Kidney (tissue), 14 donors: ENCODE results near the gene MOXD1. TPM values are rescaled to one million over a fixed set of nuclear protein-coding genes. Genes with fewer than 3 reads are reported as not detected.

Experiments
- DNase-seq, 5 donors: peaks; one replicate each; pipeline ENCODE4 v3.0.0-alpha.2; 2013 to 2020
- FAIRE-seq: peaks from 2 replicates; lab custom pipeline; 2012; peaks lifted over from hg19 to GRCh38; lab: Jason Lieb, UNC
- H3K27ac ChIP-seq, 2 donors: one replicate each; pipeline ENCODE4 v1.7.0; 2013; ENCODE audit warnings: low read depth in 2 of 2, low read length in 2 of 2, inconsistent platforms in 1 of 2
- H3K27me3 ChIP-seq: one replicate; pipeline ENCODE4 v1.7.1; 2013; ENCODE audit warnings: low read length, inconsistent platforms; ENCODE audit not compliant: control insufficient read depth, insufficient read depth
- H3K36me3 ChIP-seq, 3 donors: one replicate each; pipeline versions ENCODE4 v1.7.0 to v1.7.1; 2013; ENCODE audit warnings: low read length in 3 of 3, control low read depth in 1 of 3, inconsistent platforms in 1 of 3; ENCODE audit not compliant: insufficient read depth in 3 of 3, control insufficient read depth in 2 of 3
- H3K4me1 ChIP-seq, 3 donors: one replicate each; pipeline versions ENCODE4 v1.7.0 to v1.7.1; 2013; ENCODE audit warnings: low read length in 3 of 3, inconsistent platforms in 1 of 3, low read depth in 1 of 3; ENCODE audit not compliant: control insufficient read depth in 2 of 3, insufficient read depth in 2 of 3
- H3K4me3 ChIP-seq, 3 donors: one replicate each; pipeline versions ENCODE4 v1.7.0 to v1.8.1; 2013; ENCODE audit warnings: low read length in 3 of 3, control low read depth in 1 of 3, inconsistent platforms in 1 of 3
- H3K9ac ChIP-seq, 3 donors: one replicate each; pipeline versions ENCODE4 v1.7.0 to v1.7.1; 2013; ENCODE audit warnings: low read length in 3 of 3, control low read depth in 1 of 3, inconsistent platforms in 1 of 3
- H3K9me3 ChIP-seq, 3 donors: one replicate each; pipeline versions ENCODE4 v1.7.0 to v1.7.1; 2013; ENCODE audit warnings: low read length in 3 of 3, control low read depth in 1 of 3, inconsistent platforms in 1 of 3; ENCODE audit not compliant: control insufficient read depth in 2 of 3, insufficient read depth in 1 of 3
- CTCF ChIP-seq: IDR thresholded peaks from 3 replicates; pipeline ENCODE4 v1.5.1; 2012; ENCODE audit warnings: mild to moderate bottlenecking, moderate library complexity, borderline replicate concordance; ENCODE audit not compliant: insufficient read depth; ENCODE audit errors: extremely low read depth
- intact Hi-C: fragments of 100-400 bp; cut with DNase I; formaldehyde crosslinking; loops from one replicate; pipeline ENCODE4 v1.11.1; 2022
- polyA plus RNA-seq: library from polyadenylated mRNA; stranded (reverse); fragments of 350-450 nt; fragmentation: Illumina TruSeq; extraction: RNeasy Lipid Tissue Mini Kit (QIAGEN cat#74804); gene quantifications from one replicate; pipeline ENCODE4 v1.2.3, GENCODE V29; 2014; ENCODE audit warnings: low read depth, low replicate concordance; ENCODE audit not compliant: insufficient read depth
- total RNA-seq: library from RNA; stranded (reverse); fragmentation: NEBNext Ultra II Directional; extraction: Animal tissue kit (Norgen Biotek cat#: 25700); gene quantifications from one replicate; pipeline ENCODE4 v1.2.1, GENCODE V29; 2021
- donor health status: control.
- donor health status: control.
- donor health status: control.
- donor health status: control.
- donor health status: control.
- donor health status: DM: yes; HTN: yes; CAD: no.
- donor health status: Normal renal cell carcinoma (clear cell type).

The MOXD1 gene
- total and polyA plus RNA-seq, 2 donors from 2014 or later = 11.6 to 35.9 TPM

GRCh38 chr6:132287101-132287500, 114.2 kb downstream of the MOXD1 start:
- Histone ChIP-seq H3K4me3 (no peak overlapping the region), H3K9ac (no peak overlapping the region), H3K27ac (no peak overlapping the region), H3K9me3 (no peaks in the 10 kb centered on the region), H3K4me1 (no peaks in the 10 kb centered on the region), H3K36me3 (no peaks in the 10 kb centered on the region), H3K27me3 (no peaks in the 10 kb centered on the region)
- intact Hi-C loops = loop anchor here (10.0 kb wide), 1 partner anchor 198 kb away; no protein-coding TSS in a partner anchor
- DNase-seq = no peak
- TF ChIP-seq CTCF = no peak
- no peak for FAIRE-seq

GRCh38 chr6:132286298-132287019, 114.8 kb downstream of the MOXD1 start:
- H3K9ac ChIP-seq = no peak overlapping the region
- intact Hi-C loops = loop anchor here (10.0 kb wide), 1 partner anchor 198 kb away; no protein-coding TSS in a partner anchor

GRCh38 chr6:132285004-132285780, 116.1 kb downstream of the MOXD1 start:
- Histone ChIP-seq H3K4me3 (no peak overlapping the region), H3K4me1 (no peaks in the 10 kb centered on the region), H3K9ac (no peak overlapping the region), H3K27me3 (no peaks in the 10 kb centered on the region), H3K36me3 (no peaks in the 10 kb centered on the region), H3K27ac (no peak overlapping the region), H3K9me3 (no peaks in the 10 kb centered on the region)
- FAIRE-seq = no peak
- DNase-seq = no peak
- intact Hi-C loops = loop anchor here (10.0 kb wide), 1 partner anchor 200 kb away; no protein-coding TSS in a partner anchor
- TF ChIP-seq CTCF = no peak

More at GRCh38 chr6:132286298-132287019, 114.8 kb downstream of the MOXD1 start:
- Histone ChIP-seq H3K27me3 (no peaks in the 10 kb centered on the region), H3K4me1 (no peaks in the 10 kb centered on the region), H3K27ac (no peak overlapping the region), H3K4me3 (no peak overlapping the region), H3K9me3 (no peaks in the 10 kb centered on the region), H3K36me3 (no peaks in the 10 kb centered on the region)
- FAIRE-seq (no peak), DNase-seq (no peak)
- TF ChIP-seq CTCF = no peak
